Natural killer cell (primary cell): ENCODE results near the gene SNHG17. TPM values are rescaled to one million over a fixed set of nuclear protein-coding genes. Genes with fewer than 3 reads are reported as not detected.

Source experiments
- ATAC-seq, 3 donors: fragments of 150-1000 bp in 2 of 3; fragments of 200-7000 bp in 1 of 3; cut with Tn5 transposase; 1 replicate in 1 of 3; 2 replicates in 2 of 3; pipeline ENCODE4 v1.10.0; 2021; ENCODE audit warnings: mild to moderate bottlenecking in 2 of 3, moderate library complexity in 2 of 3
- DNase-seq, 2 donors: peaks; one replicate each; pipeline versions ENCODE4 v3.0.0 to v3.0.0-alpha.2; 2013 to 2021; ENCODE audit warnings: mixed read lengths in 1 of 2
- H3K27ac ChIP-seq: one replicate; pipeline ENCODE4 v1.5.1; 2013; ENCODE audit warnings: mild to moderate bottlenecking, low read length
- H3K27me3 ChIP-seq: one replicate; pipeline ENCODE4 v1.6.1; 2013; ENCODE audit warnings: low read length; ENCODE audit not compliant: control insufficient read depth, insufficient read depth
- H3K36me3 ChIP-seq: one replicate; pipeline ENCODE4 v1.6.1; 2013; ENCODE audit warnings: low read length; ENCODE audit not compliant: control insufficient read depth, insufficient read depth
- H3K4me1 ChIP-seq: one replicate; pipeline ENCODE4 v1.6.1; 2013; ENCODE audit warnings: low read length; ENCODE audit not compliant: control insufficient read depth, insufficient read depth
- H3K4me3 ChIP-seq: one replicate; pipeline ENCODE4 v1.5.1; 2013; ENCODE audit warnings: low read length
- H3K9me3 ChIP-seq: one replicate; pipeline ENCODE4 v1.6.1; 2013; ENCODE audit warnings: low read length; ENCODE audit not compliant: control insufficient read depth, insufficient read depth
- H3K27ac Mint-ChIP-seq, 2 donors: one replicate each; pipeline ENCODE4 v1.8.0; 2022; ENCODE audit warnings: mild to moderate bottlenecking in 2 of 2, mixed read lengths in 2 of 2, moderate library complexity in 1 of 2
- H3K27me3 Mint-ChIP-seq, 2 donors: one replicate each; pipeline ENCODE4 v1.8.0; 2022; ENCODE audit warnings: low read depth in 2 of 2, mixed read lengths in 2 of 2
- H3K36me3 Mint-ChIP-seq: one replicate; pipeline ENCODE4 v1.8.0; 2022; ENCODE audit warnings: mixed read lengths
- H3K4me1 Mint-ChIP-seq, 2 donors: one replicate each; pipeline ENCODE4 v1.8.0; 2022; ENCODE audit warnings: mixed read lengths in 2 of 2
- H3K4me3 Mint-ChIP-seq: one replicate; pipeline ENCODE4 v1.8.0; 2022; ENCODE audit warnings: mild to moderate bottlenecking, moderate library complexity, mixed read lengths
- H3K9me3 Mint-ChIP-seq, 2 donors: one replicate each; pipeline ENCODE4 v1.8.0; 2022; ENCODE audit warnings: mixed read lengths in 2 of 2
- WGBS: methylation state at CpG from one replicate; pipeline ENCODE4 v1.1.7; 2013; ENCODE audit warnings: missing lambda C conversion rate; ENCODE audit not compliant: insufficient coverage; 5-methylcytosine and 5-hydroxymethylcytosine counted together
- intact Hi-C: fragments of 100-400 bp; cut with micrococcal nuclease; formaldehyde crosslinking; loops from one replicate; pipeline ENCODE4 v1.14.2; 2022
- total RNA-seq, 4 donors: library from RNA; stranded (reverse); fragments of 120-200 nt in 1 of 4; gene quantifications; one replicate each; pipeline versions ENCODE4 v1.2.3 to v1.2.4, GENCODE V29; 2013 to 2022
- TF ChIP-seq, protein P1 (sequence below): fragments of 200-600 bp; IDR thresholded peaks from one replicate; pipeline ENCODE4 v1.8.0; 2022; ENCODE audit warnings: antibody characterized with exemption

SNHG17 gene
- total RNA-seq, 3 donors from 2014 or later (not counting 1 experiment from before 2014, with no cell fraction given) = 53.5 to 64.0 (median 53.8) TPM

- Histone ChIP-seq H3K27me3 (no peaks in the 10 kb centered on the region), H3K36me3 (no peaks in the 10 kb centered on the region), H3K4me3 (no peak overlapping the region), H3K9me3 (no peaks in the 10 kb centered on the region), H3K27ac (no peak overlapping the region), H3K4me1 (peaks cover 25% of the 10 kb centered on the region)
- Mint-ChIP-seq H3K9me3 (no peaks in the 10 kb centered on the region), H3K36me3 (no peaks in the 10 kb centered on the region), H3K27ac (no peak overlapping the region), H3K4me1 (peaks cover 22 to 26% of the 10 kb centered on the region in 2 donors), H3K27me3 (no peaks in the 10 kb centered on the region), H3K4me3 (peak overlapping the region; percentile 23)
- WGBS = 98% methylated on average over 3 of the region's 3 CpGs
- intact Hi-C loops = no loop called here
- no peak for DNase-seq
- no peak for ATAC-seq
- TF ChIP-seq, protein P1, sequence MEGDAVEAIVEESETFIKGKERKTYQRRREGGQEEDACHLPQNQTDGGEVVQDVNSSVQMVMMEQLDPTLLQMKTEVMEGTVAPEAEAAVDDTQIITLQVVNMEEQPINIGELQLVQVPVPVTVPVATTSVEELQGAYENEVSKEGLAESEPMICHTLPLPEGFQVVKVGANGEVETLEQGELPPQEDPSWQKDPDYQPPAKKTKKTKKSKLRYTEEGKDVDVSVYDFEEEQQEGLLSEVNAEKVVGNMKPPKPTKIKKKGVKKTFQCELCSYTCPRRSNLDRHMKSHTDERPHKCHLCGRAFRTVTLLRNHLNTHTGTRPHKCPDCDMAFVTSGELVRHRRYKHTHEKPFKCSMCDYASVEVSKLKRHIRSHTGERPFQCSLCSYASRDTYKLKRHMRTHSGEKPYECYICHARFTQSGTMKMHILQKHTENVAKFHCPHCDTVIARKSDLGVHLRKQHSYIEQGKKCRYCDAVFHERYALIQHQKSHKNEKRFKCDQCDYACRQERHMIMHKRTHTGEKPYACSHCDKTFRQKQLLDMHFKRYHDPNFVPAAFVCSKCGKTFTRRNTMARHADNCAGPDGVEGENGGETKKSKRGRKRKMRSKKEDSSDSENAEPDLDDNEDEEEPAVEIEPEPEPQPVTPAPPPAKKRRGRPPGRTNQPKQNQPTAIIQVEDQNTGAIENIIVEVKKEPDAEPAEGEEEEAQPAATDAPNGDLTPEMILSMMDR = no peak
Observed at GRCh38 chr20:38449046-38449445, 13.9 kb upstream of the SNHG17 start.

GRCh38 chr20:38447931-38448675, 13.0 kb upstream of the SNHG17 start:
- intact Hi-C loops = no loop called here
- ATAC-seq = no peak

GRCh38 chr20:38447251-38447661, 12.1 kb upstream of the SNHG17 start:
- DNase-seq (no peak), ATAC-seq (no peak)
- Mint-ChIP-seq H3K27ac (peak overlapping the region; percentile 81 to 88), H3K4me3 (peak overlapping the region; percentile 92), H3K4me1 (peaks cover 22 to 26% of the 10 kb centered on the region in 2 donors), H3K27me3 (peaks cover 3 to 6% of the 10 kb centered on the region in 2 donors), H3K9me3 (no peaks in the 10 kb centered on the region), H3K36me3 (no peaks in the 10 kb centered on the region)
- no peaks in the 10 kb centered on the region for H3K27me3 ChIP-seq
- intact Hi-C loops = no loop called here
- TF ChIP-seq, protein P1 = no peak
- peak overlapping the region; percentile 85 for H3K27ac ChIP-seq
- no peaks in the 10 kb centered on the region for H3K9me3 ChIP-seq
- peak overlapping the region; percentile 97 for H3K4me3 ChIP-seq
- WGBS = 71% methylated on average over 12 of the region's 12 CpGs
- H3K36me3 ChIP-seq = no peaks in the 10 kb centered on the region
- H3K4me1 ChIP-seq = peaks cover 25% of the 10 kb centered on the region

More at GRCh38 chr20:38447931-38448675, 13.0 kb upstream of the SNHG17 start:
- Histone ChIP-seq H3K27me3 (no peaks in the 10 kb centered on the region), H3K4me1 (peaks cover 25% of the 10 kb centered on the region), H3K27ac (no peak overlapping the region), H3K9me3 (no peaks in the 10 kb centered on the region), H3K36me3 (no peaks in the 10 kb centered on the region), H3K4me3 (no peak overlapping the region)
- TF ChIP-seq, protein P1 = no peak
- Mint-ChIP-seq H3K4me1 (peaks cover 22 to 26% of the 10 kb centered on the region in 2 donors), H3K27me3 (no peaks in the 10 kb centered on the region), H3K36me3 (no peaks in the 10 kb centered on the region), H3K27ac (peak overlapping the region; percentile 81 to 88), H3K9me3 (no peaks in the 10 kb centered on the region), H3K4me3 (peak overlapping the region; percentile 92)
- 93% methylated on average over 9 of the region's 10 CpGs for WGBS
- no peak for DNase-seq
